ENCODE data around the gene CLHC1.
"Not testable (repeated sequence)": the region's sequence is repeated elsewhere in the genome, so short reads cannot be mapped to it uniquely, and the experiment has no call there.

DNA sequence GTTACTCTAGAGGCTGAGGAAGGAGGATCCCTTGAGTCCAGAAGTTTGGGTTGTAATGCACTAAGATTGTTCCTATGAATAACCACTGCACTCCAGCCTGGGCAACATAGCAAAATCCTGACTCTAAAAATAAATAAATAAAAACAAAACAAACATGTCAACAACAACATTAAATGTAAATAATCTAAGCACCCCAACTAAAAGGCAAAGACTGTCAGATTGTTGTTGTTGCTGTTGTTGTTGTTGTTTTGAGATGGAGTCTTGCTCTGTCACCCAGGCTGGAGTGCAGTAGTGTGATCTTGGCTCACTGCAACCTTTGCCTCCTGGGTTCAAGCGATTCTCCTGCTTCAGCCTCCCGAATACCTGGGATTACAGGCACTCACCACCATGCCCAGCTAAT lies 40.2 kb downstream of the CLHC1 start:
- TF ChIP-seq CTCF (conservative IDR thresholded peaks at IDR 0.05; ENCODE audit: low read length); EZH2phosphoT487 (IDR thresholded peaks at IDR 0.05; ENCODE audit: borderline replicate concordance): not testable (repeated sequence)
